NCI-H345 (cell line): ENCODE data around the gene ROCK2.

Experiments
- DNase-seq: peaks from one replicate; lab custom pipeline; 2025; lab: John Stamatoyannopoulos, UW

Gene ROCK2

GRCh38 chr2:11154016-11154922 lies 190.2 kb downstream of the ROCK2 start:
- no peak for DNase-seq

- DNase-seq = no peak
Measured at GRCh38 chr2:11152591-11152990, 191.8 kb downstream of the ROCK2 start.

GRCh38 chr2:11147263-11147662 lies 197.2 kb downstream of the ROCK2 start:
- DNase-seq = no peak

- DNase-seq = no peak
Measured at GRCh38 chr2:11146076-11146475, 198.4 kb downstream of the ROCK2 start.

- no peak for DNase-seq
Measured at GRCh38 chr2:11145350-11145749, 199.1 kb downstream of the ROCK2 start.

- DNase-seq = no peak
Measured at GRCh38 chr2:11144738-11145079, 199.7 kb downstream of the ROCK2 start.

- DNase-seq = no peak
Measured at GRCh38 chr2:11144077-11144737, 200.2 kb downstream of the ROCK2 start.

- no peak for DNase-seq
Measured at GRCh38 chr2:11142987-11143386, 201.4 kb downstream of the ROCK2 start.

GRCh38 chr2:11142330-11142729 lies 202.1 kb downstream of the ROCK2 start:
- DNase-seq = no peak

- DNase-seq = no peak
Measured at GRCh38 chr2:11141319-11141718, 203.1 kb downstream of the ROCK2 start.

- DNase-seq = no peak
Measured at GRCh38 chr2:11140492-11140891, 203.9 kb downstream of the ROCK2 start.

- no peak for DNase-seq
Measured at GRCh38 chr2:11134349-11134748, 210.1 kb downstream of the ROCK2 start.

- no peak for DNase-seq
Measured at GRCh38 chr2:11133936-11134320, 210.5 kb downstream of the ROCK2 start.

- DNase-seq = no peak
Measured at GRCh38 chr2:11133238-11133935, 211.0 kb downstream of the ROCK2 start.

- DNase-seq = no peak
Measured at GRCh38 chr2:11132036-11132671, 212.3 kb downstream of the ROCK2 start.

GRCh38 chr2:11131166-11131920 lies 213.1 kb downstream of the ROCK2 start:
- DNase-seq = no peak
